Panc1 (cell line): ENCODE results near the gene ZNF497.
"Not testable (repeated sequence)": the region's sequence is repeated elsewhere in the genome, so short reads cannot be mapped to it uniquely, and the experiment has no call there.

Experiments
- CTCF ChIP-seq: fragments of 450-650 bp; IDR thresholded peaks from 2 replicates; pipeline ENCODE4 v1.5.1; 2017; ENCODE audit warnings: mild to moderate bottlenecking
- POLR2AphosphoS5 ChIP-seq: IDR thresholded peaks from 2 replicates; pipeline ENCODE4 v1.6.1; 2012; ENCODE audit warnings: mild to moderate bottlenecking, low read depth, low read length, moderate library complexity
- SIN3A ChIP-seq: IDR thresholded peaks from 2 replicates; pipeline ENCODE4 v1.6.1; 2012; ENCODE audit warnings: low read depth, mild to moderate bottlenecking, low read length, moderate library complexity, borderline replicate concordance; ENCODE audit not compliant: insufficient read depth
- TCF7L2 ChIP-seq: IDR thresholded peaks from 2 replicates; pipeline ENCODE4 v1.6.1; 2011; ENCODE audit warnings: mild to moderate bottlenecking, low read depth, low read length, inconsistent platforms

GRCh38 chr19:58348080-58348479, 14.5 kb downstream of the ZNF497 start:
- not testable (repeated sequence) for TF ChIP-seq POLR2AphosphoS5, CTCF, SIN3A, TCF7L2
